Left cardiac atrium (tissue), 4 donors: ENCODE results near the gene MCC. TPM values are rescaled to one million over a fixed set of nuclear protein-coding genes. Genes with fewer than 3 reads are reported as not detected.
A peak's percentile ranks its signal among the peaks of the same experiment; 100 is the strongest.

Experiments
- ATAC-seq, 2 donors: fragments of 200-7000 bp; cut with Tn5 transposase; one replicate each; pipeline ENCODE4 v1.9.1; 2020; ENCODE audit warnings: mild to moderate bottlenecking in 2 of 2, moderate library complexity in 2 of 2
- DNase-seq: peaks from one replicate; pipeline ENCODE4 v3.0.0-alpha.2; 2020
- intact Hi-C, 2 donors: fragments of 100-400 bp; cut with DNase I; formaldehyde crosslinking; loops; one replicate each; pipeline versions ENCODE4 v1.14.1 to v1.15.1; 2022 to 2023
- total RNA-seq, 2 donors: library from RNA; stranded (reverse); fragmentation: NEBNext Ultra II Directional; extraction: Animal tissue kit (Norgen Biotek cat#: 25700); gene quantifications; one replicate each; pipeline ENCODE4 v1.2.1, GENCODE V29; 2021
- donor health status: DM: no; HTN: yes; CAD: no.
- donor health status: DM: no; HTN: yes; CAD: no; lungs with severe emphysema.
- donor health status: DM: yes; HTN: yes; CAD: no.
- donor health status: Dilated cardiomyopathy.

The MCC gene
- total RNA-seq, 2 donors from 2014 or later: 18.2 to 28.6 TPM

GRCh38 chr5:113295111-113295539, 193.1 kb downstream of the MCC start:
- ATAC-seq (peak in 1 of 2 donors; percentile 4), DNase-seq (no peak)
- intact Hi-C loops: loop anchor here (10.0 kb wide), 2 partner anchors 90 to 210 kb away; no protein-coding TSS in a partner anchor

- ATAC-seq: peak; percentile 97 to 98
- peak; percentile 90 for DNase-seq
- intact Hi-C loops: loop anchor here (5.0 to 10.0 kb wide), 3 partner anchors 87 to 210 kb away; no protein-coding TSS in a partner anchor
Observed at GRCh38 chr5:113294311-113295110, 193.7 kb downstream of the MCC start.

GRCh38 chr5:113293975-113294310, 194.3 kb downstream of the MCC start:
- ATAC-seq: peak; percentile 16 to 24

GRCh38 chr5:113293068-113293974, 194.9 kb downstream of the MCC start:
- ATAC-seq: no peak
- DNase-seq: no peak
- intact Hi-C loops: loop anchor here (5.0 to 10.0 kb wide), 3 partner anchors 86 to 209 kb away; no protein-coding TSS in a partner anchor

More at GRCh38 chr5:113293975-113294310, 194.3 kb downstream of the MCC start:
- intact Hi-C loops: loop anchor here (5.0 to 10.0 kb wide), 3 partner anchors 87 to 209 kb away; no protein-coding TSS in a partner anchor
- no peak for DNase-seq

- ATAC-seq: no peak
- intact Hi-C loops: loop anchor here (5.0 to 10.0 kb wide), 3 partner anchors 85 to 208 kb away; no protein-coding TSS in a partner anchor
Observed at GRCh38 chr5:113292462-113292861, 195.8 kb downstream of the MCC start.

GRCh38 chr5:113283558-113283957, 204.7 kb downstream of the MCC start:
- ATAC-seq (no peak), DNase-seq (no peak)
- intact Hi-C loops: no loop called here

More at GRCh38 chr5:113292462-113292861, 195.8 kb downstream of the MCC start:
- DNase-seq: no peak

- intact Hi-C loops: no loop called here
- no peak for DNase-seq
- no peak for ATAC-seq
Observed at GRCh38 chr5:113282472-113282871, 205.8 kb downstream of the MCC start.

- DNase-seq (no peak), ATAC-seq (no peak)
- intact Hi-C loops: no loop called here
Observed at GRCh38 chr5:113281194-113281593, 207.1 kb downstream of the MCC start.

GRCh38 chr5:113280541-113280940, 207.7 kb downstream of the MCC start:
- no peak for ATAC-seq
- intact Hi-C loops: no loop called here
- no peak for DNase-seq

- DNase-seq (no peak), ATAC-seq (no peak)
- intact Hi-C loops: no loop called here
Observed at GRCh38 chr5:113278976-113279375, 209.3 kb downstream of the MCC start.

GRCh38 chr5:113276493-113276892, 211.8 kb downstream of the MCC start:
- ATAC-seq: no peak
- intact Hi-C loops: no loop called here
- DNase-seq: no peak

- intact Hi-C loops: no loop called here
- ATAC-seq (no peak), DNase-seq (no peak)
Observed at GRCh38 chr5:113276001-113276400, 212.3 kb downstream of the MCC start.

- no peak for DNase-seq
- peak; percentile 70 to 83 for ATAC-seq
- intact Hi-C loops: no loop called here
Observed at GRCh38 chr5:113274836-113275414, 213.3 kb downstream of the MCC start.

- ATAC-seq: no peak
- intact Hi-C loops: no loop called here
- no peak for DNase-seq
Observed at GRCh38 chr5:113273948-113274347, 214.3 kb downstream of the MCC start.

GRCh38 chr5:113271745-113272454, 216.4 kb downstream of the MCC start:
- DNase-seq (no peak), ATAC-seq (no peak)
- intact Hi-C loops: no loop called here

- ATAC-seq: no peak
- DNase-seq: no peak
- intact Hi-C loops: no loop called here
Observed at GRCh38 chr5:113271015-113271414, 217.2 kb downstream of the MCC start.

- ATAC-seq: no peak
- intact Hi-C loops: no loop called here
- no peak for DNase-seq
Observed at GRCh38 chr5:113270086-113270485, 218.2 kb downstream of the MCC start.

- no peak for DNase-seq
- intact Hi-C loops: no loop called here
- no peak for ATAC-seq
Observed at GRCh38 chr5:113269023-113269997, 218.9 kb downstream of the MCC start.
